ENCODE results near the gene RAB1A.

- no peak for TF ChIP-seq CTCF (conservative IDR thresholded peaks at IDR 0.05)
- no peak for TF ChIP-seq EZH2 (IDR thresholded peaks at IDR 0.05; ENCODE audit: low read depth)
Observed at GRCh38 chr2:65158557-65158956, 28.7 kb upstream of the RAB1A start.
